H1 (cell line): Measurements from ENCODE around the gene MACROD2. TPM values are rescaled to one million over a fixed set of nuclear protein-coding genes. Genes with fewer than 3 reads are reported as not detected.

Experiments used
- CTCF ChIA-PET: fragments of 300-600 bp; sonication (Branson Sonifier 250); formaldehyde crosslinking; loops from one replicate; lab custom pipeline; 2021; ENCODE audit not compliant: partially characterized antibody; lab: Charles Lee
- POLR2A ChIA-PET: fragments of 300-600 bp; sonication (Branson Sonifier 250); formaldehyde crosslinking; loops from one replicate; lab custom pipeline; 2021; ENCODE audit warnings: inconsistent platforms; ENCODE audit not compliant: partially characterized antibody; lab: Charles Lee
- DNase-seq, 2 experiments: peaks; one replicate each; pipeline versions ENCODE4 v3.0.0 to v3.0.0-alpha.2; 2010 to 2022; ENCODE audit warnings: low spot score in 2 of 2, low read depth in 1 of 2, mixed read lengths in 1 of 2
- FAIRE-seq: peaks from 2 replicates; lab custom pipeline; 2011; peaks lifted over from hg19 to GRCh38; lab: Jason Lieb, UNC
- H2AFZ ChIP-seq: 2 replicates; pipeline ENCODE4 v1.8.1; 2012; ENCODE audit warnings: low read length, inconsistent platforms
- H2AK5ac ChIP-seq: 2 replicates; pipeline ENCODE4 v1.6.1; 2013; ENCODE audit warnings: low read depth, low read length
- H2BK120ac ChIP-seq: replicated peaks from 2 replicates; pipeline ENCODE3; 2013; ENCODE audit warnings: low read depth, low read length, inconsistent platforms
- H2BK12ac ChIP-seq: 2 replicates; pipeline ENCODE4 v1.6.1; 2013; ENCODE audit warnings: low read depth, low read length
- H2BK15ac ChIP-seq: 2 replicates; pipeline ENCODE4 v1.6.1; 2013; ENCODE audit warnings: low read length
- H2BK20ac ChIP-seq: 2 replicates; pipeline ENCODE4 v1.6.1; 2013; ENCODE audit warnings: low read length
- H2BK5ac ChIP-seq: 2 replicates; pipeline ENCODE4 v1.6.1; 2013; ENCODE audit warnings: low read depth, low read length
- H3K14ac ChIP-seq: 2 replicates; pipeline ENCODE4 v1.6.1; 2013; ENCODE audit warnings: inconsistent platforms; ENCODE audit not compliant: insufficient read length
- H3K18ac ChIP-seq: 2 replicates; pipeline ENCODE4 v1.6.1; 2013; ENCODE audit warnings: low read length; ENCODE audit errors: extremely low read depth
- H3K23ac ChIP-seq: 2 replicates; pipeline ENCODE4 v1.6.1; 2013; ENCODE audit warnings: inconsistent platforms; ENCODE audit not compliant: insufficient read length
- H3K23me2 ChIP-seq: 2 replicates; pipeline ENCODE4 v1.6.1; 2013; ENCODE audit warnings: low read depth, low read length
- H3K27ac ChIP-seq: 2 replicates; pipeline ENCODE4 v1.6.1; 2011; ENCODE audit warnings: low read depth, low read length, inconsistent platforms
- H3K27me3 ChIP-seq, 4 experiments: replicated peaks in 1 of 4; 1 replicate in 1 of 4; 2 replicates in 3 of 4; pipeline versions ENCODE4 v1.6.1 to v1.8.1; 2011 to 2013; ENCODE audit warnings: low read length in 3 of 4, mild to moderate bottlenecking in 3 of 4, inconsistent platforms in 2 of 4, mixed read lengths in 2 of 4, moderate library complexity in 1 of 4; ENCODE audit not compliant: control insufficient read depth in 3 of 4, insufficient read depth in 3 of 4; ENCODE audit errors: extremely low read depth in 1 of 4
- H3K36me3 ChIP-seq, 4 experiments: 2 replicates each; pipeline versions ENCODE4 v1.6.1 to v1.8.1; 2011 to 2013; ENCODE audit warnings: mild to moderate bottlenecking in 4 of 4, low read length in 3 of 4, moderate library complexity in 2 of 4, control low read depth in 1 of 4, inconsistent platforms in 1 of 4; ENCODE audit not compliant: insufficient read depth in 4 of 4, control insufficient read depth in 2 of 4
- H3K4ac ChIP-seq: replicated peaks from 2 replicates; pipeline ENCODE3; 2013; ENCODE audit warnings: low read length, low read depth, mixed read lengths, inconsistent platforms; ENCODE audit not compliant: insufficient read length
- H3K4me1 ChIP-seq, 4 experiments: replicated peaks in 1 of 4; 1 replicate in 1 of 4; 2 replicates in 3 of 4; pipeline versions ENCODE4 v1.6.1 to v1.8.1; 2011 to 2013; ENCODE audit warnings: low read length in 3 of 4, inconsistent platforms in 2 of 4, mixed read lengths in 1 of 4; ENCODE audit not compliant: insufficient read depth in 4 of 4, control insufficient read depth in 3 of 4
- H3K4me2 ChIP-seq, 2 experiments: 2 replicates each; pipeline versions ENCODE4 v1.6.1 to v1.8.1; 2011 to 2013; ENCODE audit warnings: low read depth in 2 of 2, low read length in 2 of 2, control low read depth in 1 of 2, inconsistent platforms in 1 of 2, mild to moderate bottlenecking in 1 of 2; ENCODE audit not compliant: insufficient read depth in 1 of 2
- H3K4me3 ChIP-seq, 4 experiments: fragments of 200-600, 300-600 bp in 1 of 4; sonication (generic), shearing (Covaris generic), sonication (Bioruptor Twin) in 1 of 4; 2 replicates each; pipeline versions ENCODE4 v1.5.1 to v1.8.1; 2011 to 2016; ENCODE audit warnings: low read length in 4 of 4, low read depth in 3 of 4, control low read depth in 2 of 4, inconsistent platforms in 2 of 4, mild to moderate bottlenecking in 2 of 4, mixed read lengths in 1 of 4, moderate library complexity in 1 of 4; ENCODE audit not compliant: insufficient read depth in 2 of 4; ENCODE audit errors: extremely low read depth in 1 of 4
- H3K56ac ChIP-seq: replicated peaks from 2 replicates; pipeline ENCODE3; 2013; ENCODE audit warnings: low read depth, mild to moderate bottlenecking, mixed read lengths, low read length, inconsistent platforms; ENCODE audit not compliant: insufficient read length
- H3K79me1 ChIP-seq: 2 replicates; pipeline ENCODE4 v1.6.1; 2013; ENCODE audit warnings: low read depth, low read length, control low read depth
- H3K79me2 ChIP-seq, 2 experiments: 2 replicates each; pipeline versions ENCODE4 v1.6.1 to v1.8.1; 2012 to 2013; ENCODE audit warnings: low read length in 2 of 2, mild to moderate bottlenecking in 2 of 2, inconsistent platforms in 1 of 2; ENCODE audit not compliant: insufficient read depth in 2 of 2, control insufficient read depth in 1 of 2
- H3K9ac ChIP-seq, 4 experiments: replicated peaks in 1 of 4; 1 replicate in 1 of 4; 2 replicates in 3 of 4; pipeline versions ENCODE4 v1.6.1 to v1.8.1; 2011 to 2013; ENCODE audit warnings: low read depth in 3 of 4, low read length in 3 of 4, control low read depth in 2 of 4, mild to moderate bottlenecking in 2 of 4, moderate library complexity in 2 of 4, inconsistent platforms in 1 of 4; ENCODE audit errors: extremely low read depth in 1 of 4
- H3K9me3 ChIP-seq, 2 experiments: 2 replicates each; pipeline versions ENCODE4 v1.6.1 to v1.8.1; 2012 to 2013; ENCODE audit warnings: mild to moderate bottlenecking in 2 of 2, moderate library complexity in 2 of 2, control low read depth in 1 of 2, inconsistent platforms in 1 of 2, low read depth in 1 of 2, low read length in 1 of 2, mixed read lengths in 1 of 2; ENCODE audit not compliant: insufficient read depth in 2 of 2
- H4K20me1 ChIP-seq, 2 experiments: replicated peaks in 1 of 2; 2 replicates each; pipeline versions ENCODE3 to v1.8.1; 2011 to 2013; ENCODE audit warnings: inconsistent platforms in 2 of 2, low read length in 2 of 2, mild to moderate bottlenecking in 1 of 2; ENCODE audit not compliant: insufficient read depth in 2 of 2, control insufficient read depth in 1 of 2
- H4K5ac ChIP-seq: 2 replicates; pipeline ENCODE4 v1.6.1; 2013; ENCODE audit warnings: low read length, low read depth, mixed read lengths, inconsistent platforms; ENCODE audit not compliant: insufficient read length
- H4K8ac ChIP-seq: 2 replicates; pipeline ENCODE4 v1.8.0; 2013; ENCODE audit warnings: mild to moderate bottlenecking, moderate library complexity, low read length, inconsistent platforms; ENCODE audit not compliant: insufficient read depth; ENCODE audit errors: extremely low read depth
- H4K91ac ChIP-seq: replicated peaks from 2 replicates; pipeline ENCODE3; 2013; ENCODE audit warnings: low read length, mixed read lengths, inconsistent platforms; ENCODE audit not compliant: insufficient read length
- ATF3 ChIP-seq: IDR thresholded peaks from 2 replicates; pipeline ENCODE4 v1.6.1; 2011; ENCODE audit warnings: low read depth, mild to moderate bottlenecking, low read length; ENCODE audit not compliant: insufficient read depth
- CHD2 ChIP-seq: IDR thresholded peaks from 2 replicates; pipeline ENCODE4 v1.6.1; 2012; ENCODE audit warnings: low read length, improper control_type of control experiment
- E2F6 ChIP-seq: IDR thresholded peaks from 2 replicates; pipeline ENCODE4 v1.6.1; 2012; ENCODE audit warnings: inconsistent platforms
- FOSL1 ChIP-seq: IDR thresholded peaks from 2 replicates; pipeline ENCODE4 v1.6.1; 2011; ENCODE audit warnings: mild to moderate bottlenecking, low read depth, low read length, moderate library complexity; ENCODE audit not compliant: insufficient read depth
- MAX ChIP-seq: IDR thresholded peaks from 2 replicates; pipeline ENCODE4 v1.6.1; 2012; ENCODE audit warnings: inconsistent platforms
- NRF1 ChIP-seq: IDR thresholded peaks from 2 replicates; pipeline ENCODE4 v1.6.1; 2011; ENCODE audit warnings: mild to moderate bottlenecking, low read depth, low read length, improper control_type of control experiment
- POU5F1 ChIP-seq: IDR thresholded peaks from 2 replicates; pipeline ENCODE4 v1.6.1; 2011; ENCODE audit warnings: low read depth, mild to moderate bottlenecking, low read length, moderate library complexity
- RXRA ChIP-seq: IDR thresholded peaks from 2 replicates; pipeline ENCODE4 v1.6.1; 2011; ENCODE audit warnings: low read depth, mild to moderate bottlenecking, low read length, moderate library complexity; ENCODE audit not compliant: insufficient read depth
- SAP30 ChIP-seq: fragments of 300-600 bp; sonication (generic); IDR thresholded peaks from 2 replicates; pipeline ENCODE4 v1.7.1; 2012; ENCODE audit warnings: low read length, moderate library complexity, mild to moderate bottlenecking, inconsistent platforms; ENCODE audit not compliant: insufficient read depth, insufficient replicate concordance
- SIX5 ChIP-seq: IDR thresholded peaks from 2 replicates; pipeline ENCODE4 v1.6.1; 2011; ENCODE audit warnings: mild to moderate bottlenecking, low read depth, low read length
- TBP ChIP-seq: IDR thresholded peaks from 2 replicates; pipeline ENCODE4 v1.6.1; 2011; ENCODE audit warnings: low read depth, low read length, improper control_type of control experiment
- ZNF274 ChIP-seq: IDR thresholded peaks from 2 replicates; pipeline ENCODE4 v1.7.0; 2012; ENCODE audit warnings: low read length, borderline replicate concordance; ENCODE audit errors: extremely low read depth
- WGBS, 2 experiments: shearing (Covaris generic) in 1 of 2; methylation state at CpG; one replicate each; pipeline versions ENCODE4 v1.1.6 to v1.1.7; 2013 to 2015; ENCODE audit warnings: low lambda C conversion rate in 2 of 2, mixed read lengths in 2 of 2, inconsistent platforms in 1 of 2, low coverage in 1 of 2, missing lambda C conversion rate in 1 of 2; ENCODE audit not compliant: insufficient replicate concordance in 2 of 2, insufficient coverage in 1 of 2, insufficient read length in 1 of 2; ENCODE audit errors: extremely low coverage in 1 of 2, missing lambda C conversion rate in 1 of 2; 5-methylcytosine and 5-hydroxymethylcytosine counted together
- polyA plus RNA-seq, 7 experiments: library from polyadenylated mRNA; depleted of rRNA in 3 of 7; stranded (reverse) in 5 of 7; unstranded in 2 of 7; fragments of >200 nt in 5 of 7; fragments of 200-250 nt in 2 of 7; gene quantifications; 1 replicate in 5 of 7; 2 replicates in 1 of 7; 4 replicates in 1 of 7; pipeline versions ENCODE4 v1.2.1 to v1.2.3, GENCODE V29; 2011 to 2013; ENCODE audit warnings: missing spikeins in 2 of 7, mixed read lengths in 2 of 7
- total RNA-seq: library from RNA; stranded (reverse); fragmentation: NEBNext Ultra II Directional; extraction: Animal tissue kit (Norgen Biotek cat#: 25700); gene quantifications from 2 replicates; pipeline ENCODE4 v1.2.1, GENCODE V29; 2021

The MACROD2 gene
- total and polyA plus RNA-seq, 2 of the 8 experiments (the other 6 are each of a cell fraction or from before 2014, with no cell fraction given), result 0.70 to 3.9 TPM

GRCh38 chr20:15675813-15676484 is 1680.6 kb downstream of the MACROD2 start:
- ChIA-PET CTCF (interaction anchor here (0.8 to 1.2 kb wide), 3 partner anchors 12 to 33 kb away, joined by 3 read pairs; no protein-coding TSS in a partner anchor), POLR2A (no interaction called here)
- Histone ChIP-seq H3K36me3 (no peaks in the 10 kb centered on the region), H3K27me3 (no peaks in the 10 kb centered on the region), H3K27ac (no peak overlapping the region), H3K23ac (no peak overlapping the region), H4K91ac (no peak overlapping the region), H2AK5ac (no peak overlapping the region), H3K79me2 (no peaks in the 10 kb centered on the region), H2BK20ac (no peak overlapping the region), H3K14ac (no peak overlapping the region), H2AFZ (no peak overlapping the region), H3K56ac (no peak overlapping the region), H2BK12ac (no peak overlapping the region), H4K20me1 (no peaks in the 10 kb centered on the region), H3K79me1 (no peaks in the 10 kb centered on the region), H2BK120ac (no peak overlapping the region), H3K4me1 (no peaks in the 10 kb centered on the region), H3K18ac (no peak overlapping the region), H4K5ac (no peak overlapping the region), H3K9me3 (no peaks in the 10 kb centered on the region), H3K9ac (no peak overlapping the region), H3K4me2 (no peak overlapping the region), H2BK15ac (no peak overlapping the region), H3K4ac (no peak overlapping the region), H2BK5ac (no peak overlapping the region), H4K8ac (no peak overlapping the region), H3K23me2 (no peaks in the 10 kb centered on the region), H3K4me3 (no peak overlapping the region)
- WGBS, 2 experiments, result 90% methylated on average over 1 of the region's 1 CpG; no CpG with 5 or more reads in 1 of the 2 experiments
- DNase-seq (no peak), FAIRE-seq (no peak)
- TF ChIP-seq ZNF274 (no peak), NRF1 (no peak), POU5F1 (no peak), MAX (no peak), SAP30 (no peak), SIX5 (no peak), RXRA (no peak), FOSL1 (no peak), CHD2 (no peak), TBP (no peak), E2F6 (no peak), ATF3 (no peak)
